Activated B cell treated with CpG ODN at 0.5 μM for 24 hours (primary cell): ENCODE results near the gene FCN1. TPM values are rescaled to one million over a fixed set of nuclear protein-coding genes. Genes with fewer than 3 reads are reported as not detected.

ENCODE experiments used
- ATAC-seq: fragments of 200-7000 bp; cut with Tn5 transposase; one replicate; pipeline ENCODE4 v1.10.0; 2021; ENCODE audit warnings: low read depth, mild to moderate bottlenecking, moderate library complexity
- CTCF ChIA-PET: fragments of 350-600 bp; sonication (Branson Sonifier 250); formaldehyde crosslinking; loops from one replicate; lab custom pipeline; 2021; ENCODE audit warnings: antibody characterized with exemption; lab: Charles Lee
- POLR2A ChIA-PET: fragments of 350-600 bp; sonication (Branson Sonifier 250); formaldehyde crosslinking; loops from one replicate; lab custom pipeline; 2021; ENCODE audit warnings: antibody characterized with exemption; lab: Charles Lee
- DNase-seq: peaks from one replicate; pipeline ENCODE4 v3.0.0; 2022
- H3K27ac Mint-ChIP-seq: one replicate; pipeline ENCODE4 v1.8.0; 2020; ENCODE audit warnings: mixed read lengths
- H3K27me3 Mint-ChIP-seq: one replicate; pipeline ENCODE4 v1.8.0; 2021; ENCODE audit warnings: mixed read lengths
- H3K36me3 Mint-ChIP-seq: one replicate; pipeline ENCODE4 v1.8.0; 2021; ENCODE audit warnings: low read depth, mixed read lengths
- H3K4me1 Mint-ChIP-seq: one replicate; pipeline ENCODE4 v1.8.0; 2021; ENCODE audit warnings: mixed read lengths
- H3K4me3 Mint-ChIP-seq: one replicate; pipeline ENCODE4 v1.8.0; 2020; ENCODE audit warnings: mild to moderate bottlenecking, mixed read lengths
- H3K9me3 Mint-ChIP-seq: one replicate; pipeline ENCODE4 v1.8.0; 2020; ENCODE audit warnings: mixed read lengths
- CTCF ChIP-seq: fragments of 200-600 bp; IDR thresholded peaks from one replicate; pipeline ENCODE4 v1.8.0; 2022; ENCODE audit warnings: antibody characterized with exemption, mild to moderate bottlenecking
- intact Hi-C: fragments of 100-400 bp; cut with micrococcal nuclease; formaldehyde crosslinking; loops from one replicate; pipeline ENCODE4 v1.15.1; 2024
- total RNA-seq: library from RNA; stranded (reverse); gene quantifications from 2 replicates; pipeline ENCODE4 v1.2.3, GENCODE V29; 2022

The FCN1 gene
- total RNA-seq, 1 donor from 2014 or later: 0.44 TPM

GRCh38 chr9:134932606-134933005 lies 14.9 kb upstream of the FCN1 start:
- POLR2A ChIA-PET: no interaction called here
- H3K9me3 Mint-ChIP-seq: peaks cover 2% of the 10 kb centered on the region
- H3K4me3 Mint-ChIP-seq: no peak overlapping the region

GRCh38 chr9:134932171-134932570 lies 14.5 kb upstream of the FCN1 start:
- Mint-ChIP-seq H3K27me3 (peaks cover 34% of the 10 kb centered on the region), H3K9me3 (peaks cover 2% of the 10 kb centered on the region), H3K4me1 (peaks cover 89% of the 10 kb centered on the region), H3K27ac (no peak overlapping the region), H3K4me3 (no peak overlapping the region), H3K36me3 (no peaks in the 10 kb centered on the region)
- DNase-seq: no peak
- ATAC-seq: no peak
- intact Hi-C loops: loop anchor here (10.0 kb wide), 1 partner anchor 767 kb away; the partner anchor contains the start of gene RNU6ATAC
- TF ChIP-seq CTCF: no peak
- ChIA-PET POLR2A (no interaction called here), CTCF (no interaction called here)

More at GRCh38 chr9:134932606-134933005, 14.9 kb upstream of the FCN1 start:
- intact Hi-C loops: loop anchor here (10.0 kb wide), 1 partner anchor 768 kb away; the partner anchor contains the start of gene RNU6ATAC
- TF ChIP-seq CTCF: no peak
- H3K27ac Mint-ChIP-seq: no peak overlapping the region
- peak; percentile 12 for ATAC-seq
- DNase-seq: no peak
- CTCF ChIA-PET: no interaction called here
- H3K27me3 Mint-ChIP-seq: peaks cover 34% of the 10 kb centered on the region
- peaks cover 93% of the 10 kb centered on the region for H3K4me1 Mint-ChIP-seq
- H3K36me3 Mint-ChIP-seq: no peaks in the 10 kb centered on the region

GRCh38 chr9:134930398-134930797 lies 12.7 kb upstream of the FCN1 start:
- H3K4me3 Mint-ChIP-seq: peak overlapping the region; percentile 69
- DNase-seq: no peak
- peaks cover 2% of the 10 kb centered on the region for H3K9me3 Mint-ChIP-seq
- ChIA-PET CTCF (no interaction called here), POLR2A (no interaction called here)
- intact Hi-C loops: loop anchor here (10.0 kb wide), 1 partner anchor 766 kb away; the partner anchor contains the start of gene RNU6ATAC
- ATAC-seq: peak; percentile 81
- TF ChIP-seq CTCF: no peak
- no peaks in the 10 kb centered on the region for H3K36me3 Mint-ChIP-seq
- peak overlapping the region; percentile 33 for H3K27ac Mint-ChIP-seq
- peaks cover 39% of the 10 kb centered on the region for H3K27me3 Mint-ChIP-seq
- H3K4me1 Mint-ChIP-seq: peaks cover 71% of the 10 kb centered on the region

- CTCF ChIA-PET: no interaction called here
- Mint-ChIP-seq H3K36me3 (no peaks in the 10 kb centered on the region), H3K27ac (peak overlapping the region; percentile 33)
These were observed 11.8 kb upstream of the FCN1 start for GRCh38 chr9:134929193-134930158.

More at GRCh38 chr9:134929193-134930158, 11.8 kb upstream of the FCN1 start:
- TF ChIP-seq CTCF: no peak
- Mint-ChIP-seq H3K4me1 (peaks cover 67% of the 10 kb centered on the region), H3K9me3 (peaks cover 2% of the 10 kb centered on the region), H3K4me3 (peak overlapping the region; percentile 49), H3K27me3 (peaks cover 34% of the 10 kb centered on the region)
- no peak for DNase-seq
- ATAC-seq: peak; percentile 34
- POLR2A ChIA-PET: interaction anchor here (0.6 kb wide), 1 partner anchor 146 kb away, joined by 3 read pairs; no protein-coding TSS in a partner anchor
- intact Hi-C loops: loop anchor here (10.0 kb wide), 1 partner anchor 765 kb away; the partner anchor contains the start of gene RNU6ATAC
